HG02973 (cell line): ENCODE measurements around the gene ANKRD39.
"Not testable (repeated sequence)": the region's sequence is repeated elsewhere in the genome, so short reads cannot be mapped to it uniquely, and the experiment has no call there.

Experiments used
- ATAC-seq: cut with Tn5 transposase; IDR thresholded peaks from one replicate; pipeline ENCODE4 v1.9.1; 2021; ENCODE audit warnings: moderate library complexity; ENCODE audit not compliant: unreplicated experiment

Gene ANKRD39

GRCh38 chr2:96873651-96874096, 15.9 kb upstream of the ANKRD39 start:
- ATAC-seq = no peak

GRCh38 chr2:96872591-96873349, 15.0 kb upstream of the ANKRD39 start:
- no peak for ATAC-seq

GRCh38 chr2:96870626-96871255, 12.9 kb upstream of the ANKRD39 start:
- no peak for ATAC-seq

- ATAC-seq = no peak
Measured at GRCh38 chr2:96869822-96870625, 12.2 kb upstream of the ANKRD39 start, which contains the start of gene SEMA4C. TSS of gene SEMA4C (minus strand) at chr2:96870080. CDS start at chr2:96867886, 2,194 bp downstream.

- no peak for ATAC-seq
Measured at GRCh38 chr2:96869281-96869821, 11.5 kb upstream of the ANKRD39 start.

- no peak for ATAC-seq
Measured at GRCh38 chr2:96868555-96869280, 10.9 kb upstream of the ANKRD39 start.

- no peak for ATAC-seq
Measured at GRCh38 chr2:96867756-96868554, 10.1 kb upstream of the ANKRD39 start.

- ATAC-seq = no peak
Measured at GRCh38 chr2:96866986-96867755, 9.4 kb upstream of the ANKRD39 start.

- ATAC-seq = no peak
Measured at GRCh38 chr2:96866586-96866985, 8.8 kb upstream of the ANKRD39 start.

GRCh38 chr2:96866149-96866548, 8.3 kb upstream of the ANKRD39 start:
- ATAC-seq = no peak

GRCh38 chr2:96865654-96866053, 7.8 kb upstream of the ANKRD39 start:
- no peak for ATAC-seq

GRCh38 chr2:96864343-96865091, 6.7 kb upstream of the ANKRD39 start:
- ATAC-seq = no peak

GRCh38 chr2:96863575-96864342, 5.9 kb upstream of the ANKRD39 start:
- ATAC-seq = no peak

- ATAC-seq = not testable (repeated sequence)
Measured at GRCh38 chr2:96863056-96863455, 5.2 kb upstream of the ANKRD39 start.

GRCh38 chr2:96861074-96861473, 3.3 kb upstream of the ANKRD39 start:
- ATAC-seq = no peak

- ATAC-seq = no peak
Measured at GRCh38 chr2:96860065-96861029, 2.5 kb upstream of the ANKRD39 start.
